ENCODE results near the gene CHST11. TPM values are rescaled to one million over a fixed set of nuclear protein-coding genes. Genes with fewer than 3 reads are reported as not detected.

Gene CHST11
- total and polyA plus RNA-seq, 2 donors from 2014 or later = 2.0 to 23.3 TPM

GRCh38 chr12:104758771-104759170 lies 302.0 kb downstream of the CHST11 start:
- H3K9me3 ChIP-seq (ENCODE audit: control insufficient read depth in 2 of 3, insufficient read depth in 1 of 3, low read length in 3 of 3) = no peaks in the 10 kb centered on the region
- no peak overlapping the region for H3K4me3 ChIP-seq (ENCODE audit: low read length in 3 of 3)
- no peaks in the 10 kb centered on the region for H3K36me3 ChIP-seq (ENCODE audit: control insufficient read depth in 2 of 3, insufficient read depth in 3 of 3, low read length in 3 of 3)
- TF ChIP-seq CTCF (IDR thresholded peaks at IDR 0.05; ENCODE audit: borderline replicate concordance, extremely low read depth, insufficient read depth) = no peak
- DNase-seq (no peak), FAIRE-seq (no peak)
- no peaks in the 10 kb centered on the region for H3K4me1 ChIP-seq (ENCODE audit: control insufficient read depth in 2 of 3, insufficient read depth in 2 of 3, low read depth in 1 of 3, low read length in 3 of 3)
- intact Hi-C loops (cut with DNase I) = no loop called here
- no peaks in the 10 kb centered on the region for H3K27me3 ChIP-seq (ENCODE audit: control insufficient read depth, insufficient read depth, low read length)
- no peak overlapping the region for H3K9ac ChIP-seq (ENCODE audit: low read length in 3 of 3)
- no peak overlapping the region for H3K27ac ChIP-seq (ENCODE audit: low read depth in 2 of 2, low read length in 2 of 2)

GRCh38 chr12:104761091-104761490 lies 304.3 kb downstream of the CHST11 start:
- FAIRE-seq (no peak), DNase-seq (no peak)
- H3K4me1 ChIP-seq (ENCODE audit: control insufficient read depth in 2 of 3, insufficient read depth in 2 of 3, low read depth in 1 of 3, low read length in 3 of 3) = no peaks in the 10 kb centered on the region
- no peaks in the 10 kb centered on the region for H3K9me3 ChIP-seq (ENCODE audit: control insufficient read depth in 2 of 3, insufficient read depth in 1 of 3, low read length in 3 of 3)
- intact Hi-C loops (cut with DNase I) = no loop called here
- no peak for TF ChIP-seq CTCF (IDR thresholded peaks at IDR 0.05; ENCODE audit: borderline replicate concordance, extremely low read depth, insufficient read depth)
- no peak overlapping the region for H3K4me3 ChIP-seq (ENCODE audit: low read length in 3 of 3)
- H3K27ac ChIP-seq (ENCODE audit: low read depth in 2 of 2, low read length in 2 of 2) = no peak overlapping the region
- H3K36me3 ChIP-seq (ENCODE audit: control insufficient read depth in 2 of 3, insufficient read depth in 3 of 3, low read length in 3 of 3) = no peaks in the 10 kb centered on the region
- H3K27me3 ChIP-seq (ENCODE audit: control insufficient read depth, insufficient read depth, low read length) = no peaks in the 10 kb centered on the region
- no peak overlapping the region for H3K9ac ChIP-seq (ENCODE audit: low read length in 3 of 3)

- Histone ChIP-seq H3K9ac (ENCODE audit: low read length in 3 of 3) (no peak overlapping the region), H3K36me3 (ENCODE audit: control insufficient read depth in 2 of 3, insufficient read depth in 3 of 3, low read length in 3 of 3) (no peaks in the 10 kb centered on the region), H3K4me3 (ENCODE audit: low read length in 3 of 3) (no peak overlapping the region), H3K27me3 (ENCODE audit: control insufficient read depth, insufficient read depth, low read length) (no peaks in the 10 kb centered on the region), H3K27ac (ENCODE audit: low read depth in 2 of 2, low read length in 2 of 2) (no peak overlapping the region), H3K9me3 (ENCODE audit: control insufficient read depth in 2 of 3, insufficient read depth in 1 of 3, low read length in 3 of 3) (no peaks in the 10 kb centered on the region), H3K4me1 (ENCODE audit: control insufficient read depth in 2 of 3, insufficient read depth in 2 of 3, low read depth in 1 of 3, low read length in 3 of 3) (no peaks in the 10 kb centered on the region)
- FAIRE-seq (no peak), DNase-seq (no peak)
- no peak for TF ChIP-seq CTCF (IDR thresholded peaks at IDR 0.05; ENCODE audit: borderline replicate concordance, extremely low read depth, insufficient read depth)
- intact Hi-C loops (cut with DNase I) = no loop called here
Measured at GRCh38 chr12:104761611-104762010, 304.9 kb downstream of the CHST11 start.

GRCh38 chr12:104763168-104763805 lies 306.5 kb downstream of the CHST11 start:
- no peak for FAIRE-seq
- intact Hi-C loops (cut with DNase I) = no loop called here
- Histone ChIP-seq H3K9me3 (ENCODE audit: control insufficient read depth in 2 of 3, insufficient read depth in 1 of 3, low read length in 3 of 3) (no peaks in the 10 kb centered on the region), H3K27ac (ENCODE audit: low read depth in 2 of 2, low read length in 2 of 2) (no peak overlapping the region), H3K4me3 (ENCODE audit: low read length in 3 of 3) (no peak overlapping the region), H3K9ac (ENCODE audit: low read length in 3 of 3) (no peak overlapping the region), H3K4me1 (ENCODE audit: control insufficient read depth in 2 of 3, insufficient read depth in 2 of 3, low read depth in 1 of 3, low read length in 3 of 3) (no peaks in the 10 kb centered on the region), H3K27me3 (ENCODE audit: control insufficient read depth, insufficient read depth, low read length) (no peaks in the 10 kb centered on the region), H3K36me3 (ENCODE audit: control insufficient read depth in 2 of 3, insufficient read depth in 3 of 3, low read length in 3 of 3) (no peaks in the 10 kb centered on the region)
- DNase-seq = no peak
- TF ChIP-seq CTCF (IDR thresholded peaks at IDR 0.05; ENCODE audit: borderline replicate concordance, extremely low read depth, insufficient read depth) = no peak
